ENCODE data around the gene DMAC2L.
"Not testable (repeated sequence)": the region's sequence is repeated elsewhere in the genome, so short reads cannot be mapped to it uniquely, and the experiment has no call there.

Gene DMAC2L

DNA sequence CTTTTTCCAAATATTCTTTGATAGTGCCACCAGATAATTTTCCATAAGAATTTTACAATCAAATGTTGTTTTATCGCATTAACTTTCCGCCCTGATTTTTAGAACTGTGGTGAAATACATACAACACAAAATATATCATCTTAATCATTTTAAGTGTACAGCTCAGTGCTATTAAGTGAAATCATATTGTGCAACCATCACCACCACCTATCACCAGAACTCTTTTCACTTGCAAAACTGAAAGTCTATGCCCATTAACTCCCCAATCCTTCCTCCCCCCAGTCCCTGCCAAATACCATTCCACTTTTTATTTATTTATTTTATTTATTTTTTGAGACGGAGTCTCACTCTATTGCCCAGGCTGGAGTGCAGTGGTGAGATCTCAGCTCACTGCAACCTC lies 48.0 kb downstream of the DMAC2L start:
- no peaks in the 10 kb centered on the region for H3K36me3 ChIP-seq (ENCODE audit: control insufficient read depth, low read length)
- H3K27ac ChIP-seq (ENCODE audit: low read depth, low read length), result no peak overlapping the region
- H3K4me2 ChIP-seq (ENCODE audit: low read length), result no peak overlapping the region
- H4K20me1 ChIP-seq (ENCODE audit: control insufficient read depth, insufficient read depth, low read depth, low read length), result no peaks in the 10 kb centered on the region
- TF ChIP-seq, protein P1, sequence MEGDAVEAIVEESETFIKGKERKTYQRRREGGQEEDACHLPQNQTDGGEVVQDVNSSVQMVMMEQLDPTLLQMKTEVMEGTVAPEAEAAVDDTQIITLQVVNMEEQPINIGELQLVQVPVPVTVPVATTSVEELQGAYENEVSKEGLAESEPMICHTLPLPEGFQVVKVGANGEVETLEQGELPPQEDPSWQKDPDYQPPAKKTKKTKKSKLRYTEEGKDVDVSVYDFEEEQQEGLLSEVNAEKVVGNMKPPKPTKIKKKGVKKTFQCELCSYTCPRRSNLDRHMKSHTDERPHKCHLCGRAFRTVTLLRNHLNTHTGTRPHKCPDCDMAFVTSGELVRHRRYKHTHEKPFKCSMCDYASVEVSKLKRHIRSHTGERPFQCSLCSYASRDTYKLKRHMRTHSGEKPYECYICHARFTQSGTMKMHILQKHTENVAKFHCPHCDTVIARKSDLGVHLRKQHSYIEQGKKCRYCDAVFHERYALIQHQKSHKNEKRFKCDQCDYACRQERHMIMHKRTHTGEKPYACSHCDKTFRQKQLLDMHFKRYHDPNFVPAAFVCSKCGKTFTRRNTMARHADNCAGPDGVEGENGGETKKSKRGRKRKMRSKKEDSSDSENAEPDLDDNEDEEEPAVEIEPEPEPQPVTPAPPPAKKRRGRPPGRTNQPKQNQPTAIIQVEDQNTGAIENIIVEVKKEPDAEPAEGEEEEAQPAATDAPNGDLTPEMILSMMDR (IDR thresholded peaks at IDR 0.05; ENCODE audit: low read depth, low read length, poor library complexity, severe bottlenecking), result no peak
- no peak for TF ChIP-seq EZH2phosphoT487 (IDR thresholded peaks at IDR 0.05; ENCODE audit: borderline replicate concordance, low read length)
- no peaks in the 10 kb centered on the region for H3F3A ChIP-seq (ENCODE audit: control insufficient read depth, insufficient read depth)
- peaks cover 16% of the 10 kb centered on the region for H3K4me1 ChIP-seq (ENCODE audit: control insufficient read depth, low read length)
- H3K27me3 ChIP-seq (ENCODE audit: control insufficient read depth, low read length), result peaks cover 3% of the 10 kb centered on the region; the same call in 1 of the 2 replicates
- H3K79me2 ChIP-seq (ENCODE audit: control insufficient read depth, low read length), result no peaks in the 10 kb centered on the region
- no peaks in the 10 kb centered on the region; the same call in 1 of the 2 replicates for H3K9me3 ChIP-seq (ENCODE audit: control insufficient read depth, insufficient read depth, low read length)
- H3K9me2 ChIP-seq (replicated peaks; ENCODE audit: control insufficient read depth, low read length), result no peaks in the 10 kb centered on the region
- no peak overlapping the region for H3K4me3 ChIP-seq (ENCODE audit: low read length)

DNA sequence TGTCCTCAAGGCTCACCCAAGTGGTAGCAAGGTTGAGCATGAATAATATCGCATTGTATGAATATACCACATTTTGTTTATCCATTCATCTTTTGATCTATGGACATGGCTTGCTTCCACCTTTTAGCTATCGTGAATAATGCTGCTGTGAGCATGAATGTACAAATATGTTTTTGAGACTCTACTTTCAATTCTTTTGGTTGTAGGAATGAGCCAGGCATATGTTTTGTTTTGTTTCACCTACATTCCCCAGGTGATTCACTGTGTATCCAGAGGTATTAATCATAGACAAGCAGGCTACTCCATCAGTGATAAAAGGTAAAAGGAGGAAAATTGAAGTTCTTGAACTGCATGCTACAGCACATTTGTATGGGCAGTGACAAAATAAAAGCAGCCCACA lies 48.7 kb downstream of the DMAC2L start:
- H3K4me2 ChIP-seq (ENCODE audit: low read length), result no peak overlapping the region
- no peaks in the 10 kb centered on the region for H3K9me2 ChIP-seq (replicated peaks; ENCODE audit: control insufficient read depth, low read length)
- H3K27me3 ChIP-seq (ENCODE audit: control insufficient read depth, low read length), result peaks cover 3% of the 10 kb centered on the region; the same call in 1 of the 2 replicates
- no peaks in the 10 kb centered on the region for H3K79me2 ChIP-seq (ENCODE audit: control insufficient read depth, low read length)
- no peaks in the 10 kb centered on the region; the same call in 1 of the 2 replicates for H3K9me3 ChIP-seq (ENCODE audit: control insufficient read depth, insufficient read depth, low read length)
- no peaks in the 10 kb centered on the region for H3F3A ChIP-seq (ENCODE audit: control insufficient read depth, insufficient read depth)
- H3K4me3 ChIP-seq (ENCODE audit: low read length), result no peak overlapping the region
- H4K20me1 ChIP-seq (ENCODE audit: control insufficient read depth, insufficient read depth, low read depth, low read length), result no peaks in the 10 kb centered on the region
- peaks cover 16% of the 10 kb centered on the region for H3K4me1 ChIP-seq (ENCODE audit: control insufficient read depth, low read length)
- H3K27ac ChIP-seq (ENCODE audit: low read depth, low read length), result no peak overlapping the region
- no peaks in the 10 kb centered on the region for H3K36me3 ChIP-seq (ENCODE audit: control insufficient read depth, low read length)
- no peak for TF ChIP-seq EZH2phosphoT487 (IDR thresholded peaks at IDR 0.05; ENCODE audit: borderline replicate concordance, low read length)
- TF ChIP-seq, protein P1 (IDR thresholded peaks at IDR 0.05; ENCODE audit: low read depth, low read length, poor library complexity, severe bottlenecking), result no peak

DNA sequence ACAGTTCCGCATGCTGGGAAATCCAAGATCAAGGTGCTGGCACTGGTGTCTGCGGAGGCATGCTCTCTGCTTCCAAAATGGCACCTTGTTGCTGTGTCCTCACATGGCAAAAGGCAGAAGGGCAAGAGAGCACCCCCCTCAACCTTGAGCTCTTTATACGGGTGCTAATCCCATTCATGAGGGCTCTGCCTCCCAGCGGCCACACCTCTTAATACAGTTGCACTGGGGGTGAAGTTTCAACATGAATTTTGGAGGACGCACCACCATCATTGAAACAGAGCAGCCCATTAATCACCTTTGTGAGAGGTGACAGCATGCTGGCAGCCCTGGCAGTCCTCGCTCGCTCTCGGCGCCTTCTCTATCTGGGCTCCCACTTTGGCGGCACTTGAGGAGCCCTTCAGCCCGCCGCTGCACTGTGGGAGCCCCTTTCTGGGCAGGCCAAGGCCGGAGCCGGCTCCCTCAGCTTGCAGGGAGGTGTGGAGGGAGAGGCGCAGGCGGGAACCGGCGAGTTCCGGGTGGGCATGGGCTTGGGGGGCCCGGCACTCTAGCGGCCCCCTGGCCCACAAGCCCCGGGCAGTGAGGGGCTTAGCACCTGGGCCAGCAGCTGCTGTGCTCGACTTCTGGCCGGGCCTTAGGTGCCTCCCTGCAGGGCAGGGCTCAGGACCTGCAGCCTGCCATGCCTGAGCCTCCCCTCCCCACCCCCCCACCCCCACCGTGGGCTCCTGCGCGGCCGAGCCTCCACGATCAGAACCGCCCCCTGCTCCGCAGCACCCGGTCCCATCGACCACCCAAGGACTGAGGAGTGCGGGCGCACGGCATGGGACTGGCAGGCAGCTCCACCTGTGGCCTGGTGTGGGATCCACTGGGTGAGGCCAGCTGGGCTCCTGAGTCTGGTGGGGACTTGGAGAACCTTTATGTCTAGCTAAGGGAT lies 49.6 kb downstream of the DMAC2L start:
- not testable (repeated sequence) for H3K27me3 ChIP-seq (ENCODE audit: control insufficient read depth, low read length); H3K9me2 ChIP-seq (replicated peaks; ENCODE audit: control insufficient read depth, low read length); H3K4me3 ChIP-seq (ENCODE audit: low read length); H3F3A ChIP-seq (ENCODE audit: control insufficient read depth, insufficient read depth); H3K27ac ChIP-seq (ENCODE audit: low read depth, low read length); H3K9me3 ChIP-seq (ENCODE audit: control insufficient read depth, insufficient read depth, low read length); H3K79me2 ChIP-seq (ENCODE audit: control insufficient read depth, low read length); H3K36me3 ChIP-seq (ENCODE audit: control insufficient read depth, low read length); H3K4me2 ChIP-seq (ENCODE audit: low read length); H4K20me1 ChIP-seq (ENCODE audit: control insufficient read depth, insufficient read depth, low read depth, low read length)
- H3K4me1 ChIP-seq (ENCODE audit: control insufficient read depth, low read length), result peaks cover 22% of the 10 kb centered on the region
